ENCODE measurements around the gene CNTNAP2. TPM values are rescaled to one million over a fixed set of nuclear protein-coding genes. Genes with fewer than 3 reads are reported as not detected.

The CNTNAP2 gene
- total and polyA plus RNA-seq, 7 donors = 0.60 to 2.4 (median 1.7) TPM

DNA sequence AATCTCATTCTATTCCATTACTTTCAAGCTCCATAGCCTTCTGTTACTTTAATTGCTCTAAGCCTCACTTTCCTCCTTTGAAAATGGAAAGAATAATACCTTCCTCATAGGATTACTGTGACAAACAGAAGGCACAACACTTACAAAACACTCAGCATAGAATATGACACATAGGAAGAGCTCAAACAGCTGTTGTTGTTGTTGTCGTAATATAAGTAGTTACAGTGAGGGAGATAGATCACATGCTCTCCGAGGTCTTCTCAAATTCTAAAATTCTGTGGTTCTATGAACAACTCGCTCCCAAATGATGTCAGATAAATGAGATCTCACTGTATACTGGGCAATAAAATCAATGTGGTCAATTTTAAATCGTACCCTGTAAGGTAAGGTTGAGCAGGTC, 1424.7 kb downstream of the CNTNAP2 start:
- Histone ChIP-seq H3K27ac (no peak overlapping the region), H3K27me3 (no peaks in the 10 kb centered on the region), H3K4me3 (no peak overlapping the region), H3K9me3 (no peaks in the 10 kb centered on the region), H3K36me3 (no peaks in the 10 kb centered on the region), H3K4me1 (no peaks in the 10 kb centered on the region)
- intact Hi-C loops (cut with DNase I) = no loop called here
- no peak for DNase-seq
- WGBS, 2 donors = 73 to 79% methylated on average over 4 of the region's 4 CpGs
- TF ChIP-seq EP300 (IDR thresholded peaks at IDR 0.05) = no peak
- no peak for TF ChIP-seq POLR2AphosphoS5 (IDR thresholded peaks at IDR 0.05)
- no peak for TF ChIP-seq CTCF (IDR thresholded peaks at IDR 0.05)
- no peak for TF ChIP-seq POLR2A (IDR thresholded peaks at IDR 0.05)

- Histone ChIP-seq H3K36me3 (no peaks in the 10 kb centered on the region), H3K27ac (no peak overlapping the region), H3K4me1 (no peaks in the 10 kb centered on the region), H3K4me3 (no peak overlapping the region), H3K27me3 (no peaks in the 10 kb centered on the region), H3K9me3 (no peaks in the 10 kb centered on the region)
- WGBS, 2 donors = 73 to 79% methylated on average over 6 of the region's 6 CpGs
- TF ChIP-seq POLR2A (IDR thresholded peaks at IDR 0.05) = no peak
- no peak for DNase-seq
- intact Hi-C loops (cut with DNase I) = no loop called here
These were observed 1430.8 kb downstream of the CNTNAP2 start for GRCh38 chr7:147547252-147547897.

- TF ChIP-seq EP300 (IDR thresholded peaks at IDR 0.05) (no peak), POLR2A (IDR thresholded peaks at IDR 0.05) (no peak), CTCF (IDR thresholded peaks at IDR 0.05) (no peak), POLR2AphosphoS5 (IDR thresholded peaks at IDR 0.05) (no peak)
- no peaks in the 10 kb centered on the region for H3K27me3 ChIP-seq
- H3K27ac ChIP-seq = no peak overlapping the region
- H3K4me1 ChIP-seq = no peaks in the 10 kb centered on the region
- H3K9me3 ChIP-seq = no peaks in the 10 kb centered on the region
- no peak overlapping the region for H3K4me3 ChIP-seq
- intact Hi-C loops (cut with DNase I) = no loop called here
- no peaks in the 10 kb centered on the region for H3K36me3 ChIP-seq
- DNase-seq = no peak
These were observed 1439.7 kb downstream of the CNTNAP2 start for GRCh38 chr7:147556317-147556716.

- no peak for DNase-seq
- H3K4me3 ChIP-seq = no peak overlapping the region
- WGBS, 2 donors = 56 to 80% methylated on average over 1 of the region's 1 CpG
- H3K27ac ChIP-seq = no peak overlapping the region
- no peaks in the 10 kb centered on the region for H3K27me3 ChIP-seq
- no peak for TF ChIP-seq POLR2A (IDR thresholded peaks at IDR 0.05)
- no peak for TF ChIP-seq CTCF (IDR thresholded peaks at IDR 0.05)
- TF ChIP-seq POLR2AphosphoS5 (IDR thresholded peaks at IDR 0.05) = no peak
- no peak for TF ChIP-seq EP300 (IDR thresholded peaks at IDR 0.05)
- intact Hi-C loops (cut with DNase I) = no loop called here
- no peaks in the 10 kb centered on the region for H3K9me3 ChIP-seq
- no peaks in the 10 kb centered on the region for H3K36me3 ChIP-seq
- H3K4me1 ChIP-seq = no peaks in the 10 kb centered on the region
These were observed 1447.1 kb downstream of the CNTNAP2 start for GRCh38 chr7:147563669-147564068.

GRCh38 chr7:147564786-147565476, 1448.3 kb downstream of the CNTNAP2 start:
- no peak for DNase-seq
- intact Hi-C loops (cut with DNase I) = no loop called here
- H3K4me1 ChIP-seq = no peaks in the 10 kb centered on the region
- TF ChIP-seq POLR2AphosphoS5 (IDR thresholded peaks at IDR 0.05) (no peak), POLR2A (IDR thresholded peaks at IDR 0.05) (no peak), CTCF (IDR thresholded peaks at IDR 0.05) (no peak), EP300 (IDR thresholded peaks at IDR 0.05) (no peak)
- H3K27ac ChIP-seq = no peak overlapping the region
- no peak overlapping the region for H3K4me3 ChIP-seq
- 76 to 82% methylated on average over 4 of the region's 4 CpGs for WGBS, 2 donors
- no peaks in the 10 kb centered on the region for H3K36me3 ChIP-seq
- H3K27me3 ChIP-seq = no peaks in the 10 kb centered on the region
- no peaks in the 10 kb centered on the region for H3K9me3 ChIP-seq
